GM19324 (cell line): ENCODE results near the gene GSAP.

ENCODE experiments used
- ATAC-seq: cut with Tn5 transposase; IDR thresholded peaks from one replicate; pipeline ENCODE4 v1.9.1; 2021; ENCODE audit warnings: mild to moderate bottlenecking, moderate library complexity; ENCODE audit not compliant: unreplicated experiment, low FRiP score

The GSAP gene

DNA sequence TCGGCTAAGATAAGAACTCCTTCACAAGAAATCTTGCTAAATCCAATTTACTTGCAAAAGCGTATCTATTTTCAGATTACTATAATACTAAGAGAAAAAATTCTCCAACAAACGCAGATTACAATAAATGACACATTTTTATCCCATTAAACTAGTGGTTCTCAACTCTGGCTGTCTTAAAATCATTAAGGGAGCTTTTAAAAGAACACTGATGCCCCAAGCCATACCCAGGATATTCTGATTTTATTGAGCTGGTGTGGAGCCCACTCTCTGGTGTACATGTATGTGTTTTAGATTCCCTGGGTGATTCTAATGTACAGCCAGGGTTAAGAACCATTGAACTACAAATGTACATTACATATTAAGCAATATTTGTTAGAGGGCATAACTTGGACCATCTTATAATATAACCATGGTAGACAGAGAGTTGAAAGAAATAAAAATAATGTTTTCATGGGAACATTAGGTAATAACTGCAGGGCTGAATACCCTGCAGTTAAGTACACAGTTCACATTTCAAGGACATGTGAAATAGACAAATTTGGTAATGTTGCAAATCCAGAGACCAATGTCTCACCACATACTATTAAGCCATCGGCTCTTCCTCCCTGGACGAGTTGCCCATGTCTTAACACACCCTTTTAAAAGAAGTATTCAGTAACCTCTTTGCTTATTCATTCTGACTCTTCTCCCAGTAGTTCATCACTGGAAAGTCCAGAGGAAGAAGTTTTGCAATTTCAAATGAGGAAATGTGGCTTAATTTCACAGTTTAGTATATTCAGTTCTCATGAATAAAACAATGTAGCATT is 6.2 kb downstream of the GSAP start:
- ATAC-seq = no peak

DNA sequence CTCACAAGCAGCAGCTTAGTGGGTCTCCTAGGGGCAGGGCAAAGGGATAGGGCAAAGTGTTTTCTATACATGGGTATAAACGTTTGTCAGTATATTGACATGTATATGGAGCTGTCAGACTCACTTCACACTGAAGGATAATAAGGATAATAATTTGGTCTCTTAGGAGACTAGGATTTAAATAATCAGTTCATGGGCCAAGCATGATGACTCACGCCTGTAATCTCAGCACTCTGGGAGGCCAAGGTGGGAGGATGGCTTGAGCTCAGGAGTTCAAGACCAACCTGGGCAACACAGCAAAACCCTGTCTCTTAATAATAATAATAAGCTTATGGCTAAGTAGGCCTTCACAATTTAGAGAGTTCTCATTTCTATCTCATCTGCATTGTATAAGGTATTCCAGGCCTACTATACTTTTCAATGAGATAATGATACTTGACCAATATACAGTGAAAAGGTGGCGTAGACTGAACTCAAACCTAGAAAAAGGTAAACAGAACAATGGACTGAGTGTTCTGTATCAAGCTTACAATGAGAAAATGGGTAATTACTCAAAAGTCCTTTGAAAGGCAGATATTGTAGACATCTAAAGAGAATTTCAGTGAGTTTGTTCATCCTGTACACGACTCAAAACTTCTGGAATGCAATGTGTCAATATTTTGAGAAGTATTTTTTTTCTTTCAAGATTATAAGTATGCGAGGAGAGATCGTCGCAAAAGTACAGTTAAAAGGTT is 7.0 kb downstream of the GSAP start:
- ATAC-seq = no peak

DNA sequence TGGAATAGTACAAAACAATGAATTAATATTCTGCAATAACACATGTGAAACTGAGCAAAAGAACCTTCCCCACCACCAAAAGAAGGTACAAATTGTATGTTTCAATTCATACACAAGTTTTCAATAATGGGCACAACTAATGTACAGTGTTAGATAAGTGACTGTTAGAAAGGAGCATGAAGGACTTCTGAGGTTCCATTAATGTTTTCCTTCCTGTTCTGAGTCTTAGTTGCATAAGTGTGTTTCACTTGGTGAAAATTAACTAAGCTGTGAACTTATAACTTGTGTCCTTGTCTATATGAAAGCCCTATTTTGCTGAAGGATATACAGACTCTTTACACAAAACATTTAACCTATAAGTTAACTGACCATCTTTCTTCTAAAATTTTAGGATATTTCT is 8.2 kb downstream of the GSAP start:
- ATAC-seq = no peak

DNA sequence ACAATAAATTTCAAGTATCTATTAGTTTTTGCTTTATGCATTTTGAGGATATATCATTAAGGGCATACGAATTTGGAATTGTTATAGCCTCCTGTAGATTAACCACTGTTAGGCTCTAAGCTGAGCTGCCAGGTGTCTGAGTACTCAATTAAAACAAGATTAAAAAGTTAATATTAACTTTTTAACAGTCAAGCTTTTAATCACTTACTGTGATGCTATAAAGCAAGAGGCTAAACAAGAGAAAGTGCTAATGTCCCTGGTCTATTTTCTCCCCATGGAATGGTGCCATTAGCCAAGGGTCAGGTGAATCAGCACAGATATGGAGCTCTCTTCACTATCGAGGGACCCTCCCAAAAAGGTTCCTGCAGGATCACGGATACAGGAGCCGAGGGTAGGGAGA is 9.7 kb downstream of the GSAP start:
- ATAC-seq = no peak

DNA sequence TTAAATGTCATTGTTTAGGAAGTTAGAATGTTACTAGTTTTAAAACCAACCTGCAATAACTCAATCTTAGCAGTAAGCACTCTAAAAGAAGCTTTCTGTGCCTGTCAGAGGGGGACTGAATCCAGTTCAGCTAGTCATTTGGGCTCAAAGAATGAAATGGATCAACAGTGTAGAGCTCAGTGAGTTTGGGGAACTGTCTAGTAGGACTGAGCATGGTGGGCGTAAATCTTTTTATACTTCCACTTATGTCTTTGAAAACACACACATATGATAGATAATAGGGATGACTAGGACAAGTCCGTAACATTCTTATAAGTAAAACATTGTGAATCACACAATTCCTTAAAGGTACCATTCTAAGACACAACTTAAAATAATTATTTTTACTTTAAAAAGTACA is 11.5 kb downstream of the GSAP start:
- no peak for ATAC-seq

DNA sequence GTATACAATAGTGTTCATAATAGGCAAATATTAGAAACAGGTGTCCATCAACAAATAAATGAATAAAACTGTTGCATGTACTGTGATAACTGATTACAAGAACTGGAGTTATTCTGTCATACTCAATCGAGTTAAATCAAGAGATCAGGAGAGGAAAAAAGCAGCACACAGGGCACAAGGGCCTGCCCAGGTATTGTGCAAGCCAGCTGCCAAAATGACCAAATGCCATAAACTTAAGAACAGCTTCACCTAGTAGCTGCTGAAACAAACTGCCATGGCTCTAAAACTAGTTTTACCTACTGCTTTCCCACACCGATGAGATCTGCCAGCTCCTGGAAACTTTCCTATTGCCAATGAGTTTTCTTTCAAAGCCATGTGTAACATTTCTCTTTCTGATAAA is 12.2 kb downstream of the GSAP start:
- no peak for ATAC-seq

DNA sequence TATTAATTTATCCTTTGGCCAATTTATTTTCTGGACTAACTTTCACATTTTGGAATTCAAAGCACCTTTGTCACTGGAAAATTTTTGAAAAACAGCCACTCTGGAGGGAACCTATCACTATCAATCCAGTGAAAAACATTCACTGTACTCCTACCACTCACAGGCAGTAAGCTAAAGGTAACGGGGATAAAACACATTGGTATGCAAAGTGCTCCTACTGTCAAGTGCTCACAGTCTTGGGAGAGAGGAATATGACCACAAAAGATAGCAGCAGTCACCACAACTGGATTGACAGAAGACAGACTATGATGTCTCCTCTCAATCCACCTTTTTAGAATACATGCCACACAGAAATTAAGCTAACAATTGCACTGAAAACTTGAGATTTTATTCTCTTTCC is 13.3 kb downstream of the GSAP start:
- ATAC-seq = no peak

DNA sequence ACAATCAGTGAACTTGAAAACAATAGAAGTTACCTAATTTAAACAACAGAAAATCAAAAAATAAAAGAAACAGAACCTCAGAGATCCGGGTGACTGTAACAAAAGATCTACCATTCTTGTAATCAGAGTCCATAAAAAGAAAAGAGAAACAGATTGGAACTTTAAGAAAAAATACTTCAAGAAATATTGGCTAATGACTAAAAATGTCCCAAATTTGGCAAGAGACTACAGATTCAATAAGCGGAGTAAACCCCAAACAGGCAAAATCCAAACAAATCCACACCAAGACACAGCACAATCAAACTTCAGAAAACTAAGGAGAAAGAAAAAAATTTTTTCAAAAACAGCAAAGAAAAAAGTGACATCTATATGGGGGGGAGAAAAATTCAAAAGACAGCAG is 15.1 kb downstream of the GSAP start:
- no peak for ATAC-seq

DNA sequence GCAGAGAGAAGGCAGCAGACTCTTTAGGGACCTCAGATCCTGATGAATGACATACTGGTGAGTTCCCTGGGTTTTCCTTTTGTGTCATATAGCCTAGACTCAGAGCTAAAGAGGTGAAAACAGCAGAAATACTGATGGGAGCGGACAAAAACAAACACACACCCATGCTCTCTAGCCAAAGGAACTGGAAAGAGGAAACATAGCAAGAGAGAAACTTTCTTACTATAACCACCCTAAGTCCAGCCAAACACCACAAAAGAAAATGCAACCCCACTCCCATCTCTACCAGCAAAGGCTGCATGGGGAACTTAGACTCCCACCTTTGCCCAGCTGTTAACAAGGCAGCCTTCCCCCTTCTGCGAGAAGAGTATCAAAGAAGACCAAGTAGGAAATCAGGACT is 16.3 kb downstream of the GSAP start:
- ATAC-seq = no peak

DNA sequence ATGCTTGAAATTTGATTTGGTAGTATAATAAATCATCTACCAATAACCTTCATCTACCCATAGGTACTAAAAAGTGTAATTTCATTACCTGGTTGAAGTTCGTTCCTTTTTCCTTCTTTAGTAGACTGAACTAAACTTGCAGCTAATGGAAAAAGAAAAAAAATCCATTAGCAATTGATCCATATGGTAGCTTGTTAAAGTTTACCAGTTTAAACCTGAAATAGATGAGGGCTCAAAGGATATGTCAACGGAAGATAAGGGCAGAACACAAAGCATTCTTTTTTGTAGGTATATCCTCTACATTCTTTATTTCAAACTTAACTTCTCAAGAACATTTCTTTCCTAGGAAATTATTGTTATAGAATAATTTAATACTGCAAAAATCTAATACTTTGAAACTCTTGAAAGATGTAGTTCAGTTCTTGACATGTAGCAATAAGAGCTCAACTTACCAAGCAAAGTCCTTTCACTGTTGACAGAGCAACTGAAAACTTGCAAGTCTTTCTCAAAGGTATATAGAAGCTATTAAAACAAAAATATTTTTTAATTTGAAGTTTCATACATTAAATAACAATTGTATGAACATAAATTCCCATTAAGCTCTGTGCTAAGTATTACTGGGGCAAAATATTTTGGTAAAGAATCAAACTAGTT is 19.1 kb downstream of the GSAP start:
- no peak for ATAC-seq

DNA sequence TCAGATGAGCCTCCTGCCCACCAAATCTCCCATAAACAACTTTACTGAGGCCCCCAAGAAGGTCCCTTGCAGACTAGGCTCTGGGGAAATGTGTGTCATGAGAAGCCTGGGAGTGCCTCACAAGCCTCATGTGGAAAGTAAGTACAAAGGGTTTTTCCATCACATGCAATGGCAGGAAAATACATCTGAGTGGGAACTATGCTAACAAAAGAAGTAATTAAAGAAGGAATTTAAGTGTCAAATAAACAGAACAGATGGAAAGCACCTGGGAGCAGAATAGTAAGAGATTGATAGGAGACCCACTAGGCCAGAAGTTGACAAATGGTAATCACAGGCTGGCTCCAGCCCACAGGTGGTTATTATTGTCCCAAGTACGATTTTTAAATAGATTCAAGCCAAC is 20.5 kb downstream of the GSAP start:
- no peak for ATAC-seq

DNA sequence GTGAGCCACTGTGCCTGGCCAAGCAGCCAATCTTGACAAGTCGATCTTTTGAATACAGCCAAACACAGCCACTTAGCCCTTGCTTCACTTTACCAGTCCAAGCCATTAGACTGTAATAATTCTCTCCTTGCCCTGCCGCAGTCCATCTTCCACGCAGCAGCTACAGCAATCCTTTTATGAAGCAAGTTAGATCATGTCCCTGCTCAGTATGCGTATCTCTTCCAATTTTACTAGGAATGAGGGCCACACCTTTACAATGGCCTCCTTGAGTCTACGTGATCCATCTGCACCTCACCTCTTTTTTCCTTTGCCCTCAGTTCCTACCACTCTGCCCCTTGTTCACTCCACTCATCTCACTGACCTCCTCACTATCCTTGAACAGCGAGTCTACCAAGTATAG is 22.2 kb downstream of the GSAP start:
- no peak for ATAC-seq

DNA sequence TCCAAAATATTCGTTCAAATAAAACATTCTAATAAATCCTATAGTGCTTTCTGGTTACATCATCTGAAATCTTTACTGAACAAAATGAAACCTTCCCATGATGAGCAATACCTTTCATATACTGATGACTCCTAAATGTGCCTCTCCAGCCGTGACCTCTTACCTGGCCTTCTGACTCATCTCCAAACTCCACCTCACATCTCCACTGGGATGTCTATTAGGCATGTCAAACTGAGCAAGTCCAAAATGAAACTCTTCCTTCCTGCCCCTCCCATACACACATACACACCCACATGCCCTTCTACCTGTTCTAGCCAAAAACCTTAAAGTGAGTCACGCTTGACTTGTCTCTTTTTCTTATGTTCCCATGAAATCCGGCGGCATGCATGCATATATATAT is 22.9 kb downstream of the GSAP start:
- peak; percentile 72 for ATAC-seq

DNA sequence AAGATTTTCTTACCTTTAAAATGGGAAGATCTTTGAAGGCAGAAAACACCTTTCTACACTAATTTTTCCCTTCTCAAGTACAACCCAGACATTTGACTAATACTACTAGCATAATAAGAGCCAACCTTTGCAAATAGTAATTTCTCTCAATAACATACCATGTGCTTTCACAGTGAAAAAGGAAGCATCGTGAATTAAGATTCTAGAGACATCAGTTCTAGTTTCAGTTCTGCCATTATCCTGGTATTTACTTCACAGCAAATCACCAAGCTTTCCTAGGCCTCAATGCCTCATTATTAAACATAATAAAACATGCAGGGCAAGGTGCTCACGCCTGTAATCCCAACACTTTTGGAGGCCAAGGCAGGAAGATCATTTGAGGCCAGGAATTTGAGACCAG is 24.9 kb downstream of the GSAP start:
- no peak for ATAC-seq

DNA sequence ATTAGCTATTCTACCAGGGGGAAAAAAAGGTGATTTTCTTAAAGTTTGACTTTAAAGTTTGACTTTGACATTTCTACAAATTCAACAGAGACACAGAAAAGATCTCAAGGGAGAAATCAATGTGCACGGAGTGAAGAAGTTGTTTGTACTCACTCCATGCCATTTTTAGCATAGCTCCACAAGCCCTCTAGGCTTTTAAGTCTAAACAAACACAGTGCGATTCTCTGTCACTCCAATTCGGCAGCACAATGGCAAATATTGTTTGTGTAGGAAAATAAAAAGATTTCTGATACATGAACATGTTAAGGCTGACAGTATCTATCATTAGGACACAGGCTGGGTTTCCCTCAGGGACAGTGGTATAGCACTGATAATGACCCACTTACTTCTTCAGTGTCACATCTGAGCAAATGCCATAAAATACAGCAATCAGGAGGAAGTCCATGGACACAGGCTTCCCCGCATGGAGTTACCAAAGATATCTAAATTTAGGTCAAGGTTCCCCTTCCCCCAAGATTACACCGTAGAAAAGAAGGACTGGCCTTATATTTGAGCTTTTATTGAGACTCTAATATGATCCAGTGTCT is 28.0 kb downstream of the GSAP start:
- ATAC-seq = no peak

DNA sequence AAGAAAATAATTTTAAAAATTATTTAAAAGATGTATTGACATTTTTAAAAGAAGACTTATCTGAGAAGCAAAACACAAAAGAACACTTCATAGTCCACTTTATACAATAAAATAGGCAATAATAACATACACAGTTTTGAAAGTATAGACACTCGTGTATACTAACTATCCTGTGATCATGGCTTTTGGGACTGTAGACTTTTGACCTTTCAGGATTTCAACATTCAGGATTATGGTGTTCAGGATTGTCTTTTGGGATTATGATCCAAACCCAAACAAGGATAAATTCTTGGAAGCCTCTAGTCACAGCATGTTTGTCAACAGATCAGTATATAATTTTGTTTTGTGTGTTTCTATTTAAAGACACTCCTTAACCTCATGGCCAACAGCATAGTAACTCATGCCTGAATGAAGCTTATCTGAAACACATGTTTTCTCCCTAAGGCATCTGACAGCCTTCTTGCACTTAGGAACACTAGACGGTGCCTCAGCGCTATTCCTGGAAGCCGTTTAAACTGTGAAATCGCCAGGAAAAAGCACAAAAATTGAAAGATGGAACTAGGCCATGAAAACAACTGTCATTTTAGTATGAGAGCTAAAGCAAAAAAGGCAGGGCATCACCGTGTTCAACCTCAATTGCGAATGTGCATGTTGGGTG is 29.9 kb downstream of the GSAP start:
- no peak for ATAC-seq

DNA sequence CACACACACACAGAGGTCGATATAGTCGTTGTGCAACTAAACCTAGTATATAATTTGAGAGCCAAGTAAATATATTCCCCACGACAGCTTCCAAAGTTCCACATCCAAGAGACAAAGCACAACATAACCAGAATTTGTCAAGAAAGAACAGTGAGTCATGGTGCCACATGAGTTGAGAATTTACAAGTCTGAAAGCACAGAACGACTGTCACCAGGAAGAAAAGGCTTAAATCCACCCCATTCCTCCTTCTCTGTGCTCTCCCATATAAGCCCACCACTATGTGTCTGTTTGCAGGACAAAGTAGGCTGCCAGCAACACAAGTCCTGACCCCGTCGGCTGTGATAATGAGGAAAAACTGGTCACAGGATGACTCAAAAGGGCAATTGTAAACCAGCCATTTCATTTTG is 32.8 kb downstream of the GSAP start:
- ATAC-seq = no peak

DNA sequence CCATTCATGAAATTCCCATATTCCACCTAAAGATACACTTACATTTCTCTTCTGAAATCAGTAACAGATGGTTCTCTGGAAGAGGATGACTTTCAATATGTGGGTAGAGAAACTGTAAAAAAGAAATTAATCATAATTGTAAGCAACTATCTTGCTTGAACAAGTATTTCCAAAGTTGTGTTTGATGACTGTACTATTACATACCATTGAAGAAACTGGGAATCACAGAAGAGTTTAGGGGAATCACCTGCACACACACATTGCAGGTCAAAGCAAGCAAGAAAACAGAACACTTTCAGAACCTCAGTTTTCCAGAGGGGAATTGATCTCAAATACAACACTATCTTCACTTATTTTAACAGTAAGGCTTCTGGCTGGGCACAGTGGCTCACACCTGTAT is 33.6 kb downstream of the GSAP start:
- ATAC-seq = no peak

DNA sequence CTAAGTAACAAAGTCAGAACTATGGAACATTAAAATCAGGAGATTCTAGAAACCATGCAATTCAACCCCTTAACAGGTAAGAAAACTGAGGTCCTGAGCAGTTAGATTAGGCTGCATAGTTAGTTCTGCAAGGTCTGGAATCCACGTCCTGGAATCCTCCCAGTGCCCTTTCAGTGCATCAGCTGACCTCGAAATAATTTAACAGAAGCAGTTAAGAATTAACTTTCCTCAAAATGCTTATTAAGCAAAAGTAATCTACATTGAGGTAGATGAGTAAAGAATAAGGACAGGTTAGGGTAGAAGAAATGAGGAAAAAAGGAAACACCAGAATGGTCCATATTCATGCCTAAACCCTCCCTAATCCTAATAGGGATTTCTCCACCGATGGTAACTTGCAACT is 37.6 kb downstream of the GSAP start:
- ATAC-seq = no peak

DNA sequence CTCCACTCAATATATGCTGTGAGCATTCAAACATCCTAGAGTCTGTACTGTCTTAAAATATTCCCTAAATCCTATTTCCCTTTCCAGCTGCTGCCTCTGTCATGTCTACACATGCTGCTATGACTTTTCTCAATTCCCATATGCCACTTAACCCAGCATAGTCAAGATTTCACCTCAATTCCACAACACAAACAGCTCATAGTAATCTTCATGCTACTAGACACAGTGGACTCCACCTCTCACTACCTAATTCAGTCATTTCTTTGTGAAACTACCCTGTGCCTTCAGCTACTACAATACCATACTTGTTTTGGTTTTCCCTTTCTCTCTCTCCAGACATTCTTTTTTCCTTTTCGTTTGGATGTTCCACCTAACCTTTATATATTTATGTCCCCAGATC is 45.5 kb downstream of the GSAP start:
- ATAC-seq = no peak

DNA sequence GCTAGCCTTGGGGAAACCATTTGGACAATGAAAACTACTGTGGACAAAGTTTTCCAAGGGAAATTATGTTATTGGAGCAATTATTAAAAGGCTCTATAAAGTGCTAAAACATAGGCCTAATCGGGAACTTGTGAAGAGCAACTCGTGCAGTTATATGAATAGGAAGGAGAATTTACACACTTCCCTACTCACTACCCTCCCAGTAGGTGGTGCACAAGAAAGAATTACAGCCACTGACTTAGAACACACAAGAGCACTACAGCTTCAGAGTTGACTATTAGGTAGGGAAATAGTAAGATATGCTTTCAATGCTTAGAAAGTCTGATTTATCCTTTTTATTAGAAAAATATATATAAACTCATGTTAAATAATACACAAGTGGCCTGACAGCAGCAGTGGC is 47.2 kb downstream of the GSAP start:
- ATAC-seq = no peak
